A204.1 (cell line): ENCODE results near the gene RAI1.

Experiments used
- FAIRE-seq: peaks from 2 replicates; lab custom pipeline; 2012; peaks lifted over from hg19 to GRCh38; lab: Jason Lieb, UNC

The RAI1 gene

GRCh38 chr17:17767154-17767869, 86.1 kb downstream of the RAI1 start:
- no peak for FAIRE-seq

- no peak for FAIRE-seq
Measured at GRCh38 chr17:17767887-17768418, 86.7 kb downstream of the RAI1 start.

- no peak for FAIRE-seq
Measured at GRCh38 chr17:17768424-17769088, 87.3 kb downstream of the RAI1 start.

- FAIRE-seq: no peak
Measured at GRCh38 chr17:17769869-17770631, 88.8 kb downstream of the RAI1 start.

- FAIRE-seq: no peak
Measured at GRCh38 chr17:17770632-17771044, 89.4 kb downstream of the RAI1 start.

GRCh38 chr17:17771498-17772201, 90.4 kb downstream of the RAI1 start:
- FAIRE-seq: no peak

- no peak for FAIRE-seq
Measured at GRCh38 chr17:17772231-17772630, 91.0 kb downstream of the RAI1 start.

- no peak for FAIRE-seq
Measured at GRCh38 chr17:17774009-17774881, 93.0 kb downstream of the RAI1 start.

GRCh38 chr17:17776889-17777288, 95.6 kb downstream of the RAI1 start:
- FAIRE-seq: no peak

- no peak for FAIRE-seq
Measured at GRCh38 chr17:17778308-17779014, 97.2 kb downstream of the RAI1 start.

GRCh38 chr17:17779015-17779611, 97.9 kb downstream of the RAI1 start:
- no peak for FAIRE-seq

GRCh38 chr17:17780922-17781590, 99.8 kb downstream of the RAI1 start:
- no peak for FAIRE-seq

- FAIRE-seq: no peak
Measured at GRCh38 chr17:17781591-17782496, 100.6 kb downstream of the RAI1 start.

- FAIRE-seq: no peak
Measured at GRCh38 chr17:17782523-17783115, 101.4 kb downstream of the RAI1 start.

GRCh38 chr17:17783116-17783824, 102.0 kb downstream of the RAI1 start:
- no peak for FAIRE-seq

- no peak for FAIRE-seq
Measured at GRCh38 chr17:17783825-17784656, 102.8 kb downstream of the RAI1 start.
